Peyer's patch (tissue), 4 donors: Measurements from ENCODE around the gene MIF.

Experiments
- CTCF ChIP-seq, 6 experiments: fragments of 450-650 bp in 4 of 6; fragments of 200-600 bp in 2 of 6; sonication (generic) in 1 of 6; IDR thresholded peaks; one replicate each; pipeline ENCODE4 v1.5.1; 2017 to 2019; ENCODE audit warnings: antibody characterized with exemption in 6 of 6, mild to moderate bottlenecking in 3 of 6, moderate library complexity in 1 of 6
- POLR2A ChIP-seq, 2 donors: fragments of 450-650 bp; IDR thresholded peaks; one replicate each; pipeline ENCODE4 v1.5.1; 2017; ENCODE audit warnings: antibody characterized with exemption in 2 of 2, mild to moderate bottlenecking in 2 of 2, moderate library complexity in 2 of 2

GRCh38 chr22:23898006-23898974, 4.1 kb downstream of the MIF start:
- TF ChIP-seq CTCF (IDR thresholded peaks at IDR 0.05) (no peak), POLR2A (IDR thresholded peaks at IDR 0.05) (no peak)
